OCI-LY7 (cell line): ENCODE results near the gene TSPAN5.

ENCODE experiments used
- EZH2phosphoT487 ChIP-seq: fragments of 200-600 bp; sonication (generic); IDR thresholded peaks from 2 replicates; pipeline ENCODE4 v1.6.1; 2018; ENCODE audit warnings: low read depth, borderline replicate concordance, mild to moderate bottlenecking, mixed run types, antibody characterized with exemption, low read length, moderate library complexity, mixed read lengths
- TF ChIP-seq, protein P1 (sequence below): fragments of 200-600 bp; sonication (generic); conservative IDR thresholded peaks from 2 replicates; pipeline ENCODE4 v1.5.1; 2014; ENCODE audit warnings: mild to moderate bottlenecking, antibody characterized with exemption, low read length, moderate library complexity, mixed read lengths

GRCh38 chr4:98686043-98686707 is 27.8 kb upstream of the TSPAN5 start:
- TF ChIP-seq EZH2phosphoT487 = no peak
- TF ChIP-seq, protein P1, sequence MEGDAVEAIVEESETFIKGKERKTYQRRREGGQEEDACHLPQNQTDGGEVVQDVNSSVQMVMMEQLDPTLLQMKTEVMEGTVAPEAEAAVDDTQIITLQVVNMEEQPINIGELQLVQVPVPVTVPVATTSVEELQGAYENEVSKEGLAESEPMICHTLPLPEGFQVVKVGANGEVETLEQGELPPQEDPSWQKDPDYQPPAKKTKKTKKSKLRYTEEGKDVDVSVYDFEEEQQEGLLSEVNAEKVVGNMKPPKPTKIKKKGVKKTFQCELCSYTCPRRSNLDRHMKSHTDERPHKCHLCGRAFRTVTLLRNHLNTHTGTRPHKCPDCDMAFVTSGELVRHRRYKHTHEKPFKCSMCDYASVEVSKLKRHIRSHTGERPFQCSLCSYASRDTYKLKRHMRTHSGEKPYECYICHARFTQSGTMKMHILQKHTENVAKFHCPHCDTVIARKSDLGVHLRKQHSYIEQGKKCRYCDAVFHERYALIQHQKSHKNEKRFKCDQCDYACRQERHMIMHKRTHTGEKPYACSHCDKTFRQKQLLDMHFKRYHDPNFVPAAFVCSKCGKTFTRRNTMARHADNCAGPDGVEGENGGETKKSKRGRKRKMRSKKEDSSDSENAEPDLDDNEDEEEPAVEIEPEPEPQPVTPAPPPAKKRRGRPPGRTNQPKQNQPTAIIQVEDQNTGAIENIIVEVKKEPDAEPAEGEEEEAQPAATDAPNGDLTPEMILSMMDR = no peak
